Stomach (tissue), 9 donors: ENCODE data around the gene LPAR5. TPM values are rescaled to one million over a fixed set of nuclear protein-coding genes. Genes with fewer than 3 reads are reported as not detected.

Experiments
- DNase-seq, 2 donors: peaks; one replicate each; pipeline versions ENCODE4 v3.0.0 to v3.0.0-alpha.2; 2013 to 2019
- H3K27ac ChIP-seq, 5 donors: fragments of 200-600 bp in 4 of 5; sonication (generic) in 4 of 5; one replicate each; pipeline ENCODE4 v1.5.1; 2013 to 2019; ENCODE audit warnings: mild to moderate bottlenecking in 1 of 5, moderate library complexity in 1 of 5
- H3K27me3 ChIP-seq, 3 donors: fragments of 200-600 bp; sonication (generic); one replicate each; pipeline ENCODE4 v1.5.1; 2017 to 2019; ENCODE audit warnings: mixed run types in 1 of 3
- H3K36me3 ChIP-seq, 4 donors: fragments of 200-600 bp; sonication (generic); 1 replicate in 3 of 4; 2 replicates in 1 of 4; pipeline ENCODE4 v1.5.1; 2016 to 2019
- H3K4me1 ChIP-seq, 4 donors: fragments of 200-600 bp; sonication (generic); one replicate each; pipeline ENCODE4 v1.5.1; 2016 to 2019
- H3K4me3 ChIP-seq, 4 donors: fragments of 200-600 bp; sonication (generic) in 3 of 4; one replicate each; pipeline ENCODE4 v1.5.1; 2016 to 2019; ENCODE audit warnings: mild to moderate bottlenecking in 1 of 4
- H3K9me3 ChIP-seq, 4 donors: fragments of 200-600 bp; sonication (generic); one replicate each; pipeline ENCODE4 v1.5.1; 2016 to 2019
- EP300 ChIP-seq: sonication (generic); formaldehyde crosslinking; IDR thresholded peaks from one replicate; pipeline ENCODE4 v1.6.1; 2017; ENCODE audit warnings: antibody characterized with exemption
- POLR2A ChIP-seq, 4 donors: fragments of 450-650 bp; IDR thresholded peaks; one replicate each; pipeline ENCODE4 v1.6.1; 2016; ENCODE audit warnings: antibody characterized with exemption in 4 of 4, control low read depth in 2 of 4, mild to moderate bottlenecking in 1 of 4, moderate library complexity in 1 of 4
- POLR2AphosphoS5 ChIP-seq, 3 donors: sonication (generic); formaldehyde crosslinking; IDR thresholded peaks; one replicate each; pipeline ENCODE4 v1.6.1; 2016; ENCODE audit warnings: antibody characterized with exemption in 3 of 3
- WGBS, 5 donors: extraction: QIAGEN DNeasy Blood & Tissue Kit in 3 of 5; methylation state at CpG; one replicate each; pipeline versions ENCODE4 v1.1.5 to v1.1.7; 2013 to 2018; 5-methylcytosine and 5-hydroxymethylcytosine counted together
- intact Hi-C: fragments of 100-400 bp; cut with DNase I; formaldehyde crosslinking; loops from one replicate; pipeline ENCODE4 v1.15.1; 2023; ENCODE audit warnings: low total_unique reads
- polyA plus RNA-seq, 3 donors: library from polyadenylated mRNA; stranded (reverse); fragments of 200-250 nt; gene quantifications; one replicate each; pipeline ENCODE4 v1.2.3, GENCODE V29; 2013
- total RNA-seq, 5 donors: library from RNA; depleted of rRNA; stranded (reverse); fragments of >200 nt; gene quantifications; one replicate each; pipeline versions ENCODE4 v1.1.0 to v1.2.3, GENCODE V29; 2014 to 2016
- TF ChIP-seq, protein P1 (sequence below), 7 experiments: fragments of 450-650 bp in 4 of 7; fragments of 200-600 bp in 3 of 7; sonication (generic) in 3 of 7; IDR thresholded peaks; one replicate each; pipeline ENCODE4 v1.5.1; 2016 to 2019; ENCODE audit warnings: antibody characterized with exemption in 7 of 7, control low read depth in 2 of 7, mild to moderate bottlenecking in 1 of 7
- donor health status: healthy with polysubstance abuse.
- donor health status: Bipolar disorder and iron deficiency.
- donor health status: healthy.

LPAR5 gene
- total and polyA plus RNA-seq, 8 donors, result 1.3 to 33.0 (median 4.5) TPM

DNA sequence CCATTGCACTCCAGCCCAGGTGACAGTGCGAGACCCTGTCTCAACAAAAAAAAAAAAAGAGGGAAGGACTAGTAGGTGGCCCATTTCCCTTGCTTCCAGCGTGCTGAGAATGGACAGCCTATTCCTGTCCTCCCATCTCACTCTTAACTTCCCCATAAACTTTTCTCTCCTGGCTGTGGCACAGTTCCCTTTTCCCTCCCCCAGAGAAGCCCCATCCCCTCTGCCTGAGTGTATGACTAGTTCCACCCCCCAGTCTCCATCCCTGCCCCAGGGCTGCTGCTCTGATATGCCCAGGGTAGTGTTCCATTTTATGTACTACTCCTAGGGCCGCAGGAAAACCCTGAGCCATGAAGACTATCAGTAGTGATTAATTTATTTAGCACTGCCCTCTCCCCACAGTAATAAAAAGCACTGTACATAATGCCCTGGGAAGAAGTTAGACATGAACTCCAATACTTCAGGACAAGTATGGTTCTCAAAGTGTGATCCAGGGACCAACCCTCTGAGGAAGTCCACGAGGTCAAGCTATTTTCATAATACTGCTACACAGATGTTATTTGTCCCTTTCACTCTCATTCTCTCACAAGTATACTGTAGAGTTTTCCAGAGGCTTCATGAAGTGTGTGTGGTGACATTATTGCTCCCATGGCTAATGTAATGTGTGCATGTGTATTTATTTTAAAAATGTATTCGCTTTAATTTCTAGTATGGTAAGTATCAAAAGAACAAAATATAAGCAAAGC is 17.1 kb downstream of the LPAR5 start:
- peaks cover 0 to 20% (median 16%) of the 10 kb centered on the region in 4 donors for H3K36me3 ChIP-seq
- no peak for DNase-seq
- peaks cover 7 to 30% (median 19%) of the 10 kb centered on the region in 4 donors for H3K4me1 ChIP-seq
- peaks cover 0 to 16% (median 4%) of the 10 kb centered on the region in 3 donors for H3K27me3 ChIP-seq
- intact Hi-C loops, result no loop called here
- no peaks in the 10 kb centered on the region for H3K9me3 ChIP-seq
- TF ChIP-seq EP300 (no peak), POLR2AphosphoS5 (IDR thresholded peaks at IDR 0.05) (no peak), POLR2A (IDR thresholded peaks at IDR 0.05) (no peak)
- TF ChIP-seq, protein P1, sequence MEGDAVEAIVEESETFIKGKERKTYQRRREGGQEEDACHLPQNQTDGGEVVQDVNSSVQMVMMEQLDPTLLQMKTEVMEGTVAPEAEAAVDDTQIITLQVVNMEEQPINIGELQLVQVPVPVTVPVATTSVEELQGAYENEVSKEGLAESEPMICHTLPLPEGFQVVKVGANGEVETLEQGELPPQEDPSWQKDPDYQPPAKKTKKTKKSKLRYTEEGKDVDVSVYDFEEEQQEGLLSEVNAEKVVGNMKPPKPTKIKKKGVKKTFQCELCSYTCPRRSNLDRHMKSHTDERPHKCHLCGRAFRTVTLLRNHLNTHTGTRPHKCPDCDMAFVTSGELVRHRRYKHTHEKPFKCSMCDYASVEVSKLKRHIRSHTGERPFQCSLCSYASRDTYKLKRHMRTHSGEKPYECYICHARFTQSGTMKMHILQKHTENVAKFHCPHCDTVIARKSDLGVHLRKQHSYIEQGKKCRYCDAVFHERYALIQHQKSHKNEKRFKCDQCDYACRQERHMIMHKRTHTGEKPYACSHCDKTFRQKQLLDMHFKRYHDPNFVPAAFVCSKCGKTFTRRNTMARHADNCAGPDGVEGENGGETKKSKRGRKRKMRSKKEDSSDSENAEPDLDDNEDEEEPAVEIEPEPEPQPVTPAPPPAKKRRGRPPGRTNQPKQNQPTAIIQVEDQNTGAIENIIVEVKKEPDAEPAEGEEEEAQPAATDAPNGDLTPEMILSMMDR (IDR thresholded peaks at IDR 0.05), result no peak
- WGBS, 5 donors, result 70 to 81% (median 79%) methylated on average over 5 of the region's 5 CpGs
- peak overlapping the region in 1 of 5 donors; percentile 39 for H3K27ac ChIP-seq
- no peak overlapping the region for H3K4me3 ChIP-seq

DNA sequence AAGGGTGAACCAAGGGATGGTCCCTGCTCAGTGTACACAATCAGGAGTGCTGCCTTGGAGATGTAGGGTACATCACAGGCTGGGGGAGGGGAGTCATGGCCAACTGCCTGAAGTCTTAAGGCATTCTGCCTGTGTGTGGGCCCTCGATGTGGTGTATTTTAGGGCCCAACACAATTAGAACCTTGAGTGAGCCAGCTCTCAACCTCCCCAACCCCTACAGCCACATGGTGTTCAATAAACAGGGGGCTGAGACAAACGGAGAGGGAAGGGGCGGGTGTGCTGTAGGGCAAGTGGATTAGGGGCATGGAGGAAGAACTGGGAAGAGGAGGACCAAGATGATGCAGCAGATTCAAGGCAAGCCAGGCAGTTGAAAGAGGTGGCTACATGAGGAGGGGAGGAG is 20.0 kb downstream of the LPAR5 start:
- peaks cover 0 to 12% (median 4%) of the 10 kb centered on the region in 3 donors for H3K27me3 ChIP-seq
- H3K27ac ChIP-seq, result peak overlapping the region in 3 of 5 donors; percentile 35 to 94 (median 91)
- TF ChIP-seq, protein P1 (IDR thresholded peaks at IDR 0.05), result no peak
- no peak for TF ChIP-seq POLR2AphosphoS5 (IDR thresholded peaks at IDR 0.05)
- TF ChIP-seq EP300, result no peak
- TF ChIP-seq POLR2A (IDR thresholded peaks at IDR 0.05), result no peak
- peaks cover 29 to 57% (median 41%) of the 10 kb centered on the region in 4 donors for H3K4me1 ChIP-seq
- DNase-seq, result peak in 1 of 2 donors; percentile 46
- H3K36me3 ChIP-seq, result peaks cover 0 to 17% (median 14%) of the 10 kb centered on the region in 4 donors
- intact Hi-C loops, result no loop called here
- 41 to 65% (median 48%) methylated on average over 3 of the region's 3 CpGs for WGBS, 5 donors
- H3K4me3 ChIP-seq, result no peak overlapping the region
- H3K9me3 ChIP-seq, result no peaks in the 10 kb centered on the region

DNA sequence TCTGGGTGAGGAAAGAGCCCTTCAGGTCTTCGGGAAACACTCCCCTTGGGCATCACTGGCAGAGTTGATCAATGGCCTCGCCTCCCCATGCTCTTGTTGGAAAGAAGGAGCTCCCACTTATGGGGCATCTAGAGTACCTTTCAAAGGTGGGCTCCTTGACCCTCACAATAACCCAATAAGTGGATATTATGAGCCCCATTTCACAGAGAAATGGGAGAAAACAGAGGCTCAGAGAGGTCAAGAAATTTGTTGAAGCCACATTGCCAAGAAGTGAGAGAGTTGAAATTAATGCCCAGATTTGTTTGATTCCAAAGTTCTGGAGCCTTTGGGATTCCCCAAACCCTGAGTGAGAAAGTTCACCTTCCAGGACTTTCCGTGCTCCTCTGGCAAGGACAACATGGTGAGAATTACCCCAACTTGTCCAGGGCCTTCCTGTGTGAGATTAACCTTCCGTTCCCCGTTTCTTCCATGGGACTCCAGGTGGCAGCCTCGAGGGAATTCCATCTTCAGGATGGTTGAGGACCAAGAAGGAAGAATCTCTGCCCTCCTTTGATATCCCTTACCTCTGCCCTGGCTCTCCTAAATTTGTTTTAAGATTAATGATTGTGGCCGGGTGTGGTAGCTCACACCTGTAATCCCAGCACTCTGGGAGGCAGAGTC is 21.1 kb downstream of the LPAR5 start:
- Histone ChIP-seq H3K27me3 (peaks cover 0 to under 1% (median 0%) of the 10 kb centered on the region in 3 donors), H3K36me3 (peaks cover 0 to 6% (median 2%) of the 10 kb centered on the region in 4 donors), H3K9me3 (no peaks in the 10 kb centered on the region), H3K4me3 (no peak overlapping the region), H3K27ac (peak overlapping the region; percentile 69 to 94 (median 91)), H3K4me1 (peaks cover 29 to 47% (median 34%) of the 10 kb centered on the region in 4 donors)
- TF ChIP-seq POLR2AphosphoS5 (IDR thresholded peaks at IDR 0.05) (no peak), POLR2A (IDR thresholded peaks at IDR 0.05) (no peak), EP300 (no peak)
- TF ChIP-seq, protein P1 (IDR thresholded peaks at IDR 0.05), result no peak
- WGBS, 5 donors, result 43 to 49% (median 45%) methylated on average over 7 of the region's 7 CpGs
- intact Hi-C loops, result no loop called here
- DNase-seq, result peak in 1 of 2 donors; percentile 64

DNA sequence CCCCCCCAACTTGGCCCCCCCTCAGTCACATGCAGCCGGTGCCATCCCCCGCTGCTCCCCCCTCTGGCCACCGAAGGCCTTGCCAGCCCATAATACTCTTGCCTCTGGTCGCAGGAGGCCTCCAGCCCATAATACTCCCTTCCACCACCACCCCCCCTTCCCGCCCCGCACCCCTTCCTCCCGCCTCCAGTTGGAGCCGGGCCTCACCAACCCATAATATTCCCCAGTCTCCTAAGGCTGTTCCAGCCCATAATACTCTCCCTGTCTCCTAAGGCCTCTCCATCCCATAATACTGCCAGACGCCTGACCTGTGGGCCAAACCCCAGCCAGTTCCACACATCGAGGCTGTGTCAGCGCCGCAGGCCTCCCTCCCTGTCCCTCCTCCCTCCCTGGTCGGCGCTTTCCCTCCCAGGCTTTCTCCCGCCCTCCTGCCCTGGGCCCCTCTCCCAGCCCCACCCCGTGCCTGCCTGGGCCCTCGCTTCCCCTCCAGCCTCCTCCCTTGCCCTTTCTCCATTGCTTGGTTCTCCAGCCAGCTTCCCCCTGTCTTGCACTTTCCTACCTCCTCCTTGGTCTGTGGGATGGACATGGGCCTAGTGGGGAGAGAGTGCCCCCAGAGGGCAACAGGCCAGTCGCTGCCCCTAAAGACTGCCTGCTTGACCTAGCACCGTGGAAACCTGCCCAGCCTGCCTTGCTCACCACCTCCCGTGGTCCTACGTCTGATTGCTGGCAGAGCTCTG is 21.8 kb downstream of the LPAR5 start:
- 5 to 8% (median 6%) methylated on average over 18 to 21 of the region's 21 CpGs for WGBS, 5 donors
- Histone ChIP-seq H3K4me3 (peak overlapping the region in 2 of 4 donors; percentile 15 to 37), H3K27ac (peak overlapping the region; percentile 69 to 94 (median 91)), H3K9me3 (no peaks in the 10 kb centered on the region), H3K36me3 (no peaks in the 10 kb centered on the region), H3K27me3 (no peaks in the 10 kb centered on the region), H3K4me1 (peaks cover 29 to 47% (median 34%) of the 10 kb centered on the region in 4 donors)
- DNase-seq, result peak; percentile 90 to 98
- intact Hi-C loops, result no loop called here
- TF ChIP-seq POLR2AphosphoS5 (IDR thresholded peaks at IDR 0.05), result peak; percentile 62 to 79 (median 72)
- no peak for TF ChIP-seq POLR2A (IDR thresholded peaks at IDR 0.05)
- TF ChIP-seq, protein P1 (IDR thresholded peaks at IDR 0.05), result peak in 2 of 7 experiments; percentile 5 to 13
- TF ChIP-seq EP300, result no peak
